Astrocyte (in vitro differentiated cells and primary cell): Measurements from ENCODE around the gene ZFYVE28. TPM values are rescaled to one million over a fixed set of nuclear protein-coding genes. Genes with fewer than 3 reads are reported as not detected.

ENCODE experiments used
- DNase-seq: peaks from one replicate; pipeline ENCODE4 v3.0.0-alpha.2; 2010; ENCODE audit warnings: low read depth
- FAIRE-seq: peaks from 2 replicates; lab custom pipeline; 2011; peaks lifted over from hg19 to GRCh38; lab: Jason Lieb, UNC
- H2AFZ ChIP-seq: 2 replicates; pipeline ENCODE4 v1.6.0; 2012; ENCODE audit warnings: low read depth, low read length, inconsistent platforms
- H3K27ac ChIP-seq: 2 replicates; pipeline ENCODE4 v1.5.1; 2011; ENCODE audit warnings: low read depth, low read length, inconsistent platforms
- H3K27me3 ChIP-seq: 2 replicates; pipeline ENCODE4 v1.6.0; 2011; ENCODE audit warnings: low read length, inconsistent platforms; ENCODE audit not compliant: insufficient read depth
- H3K36me3 ChIP-seq: 2 replicates; pipeline ENCODE4 v1.5.1; 2011; ENCODE audit warnings: low read length, inconsistent platforms; ENCODE audit not compliant: insufficient read depth
- H3K4me1 ChIP-seq: 2 replicates; pipeline ENCODE4 v1.5.1; 2011; ENCODE audit warnings: low read length, inconsistent platforms; ENCODE audit not compliant: insufficient read depth
- H3K4me2 ChIP-seq: 2 replicates; pipeline ENCODE4 v1.6.0; 2012; ENCODE audit warnings: low read length, inconsistent platforms
- H3K4me3 ChIP-seq: 2 replicates; pipeline ENCODE4 v1.5.1; 2011; ENCODE audit warnings: low read depth, mild to moderate bottlenecking, low read length, inconsistent platforms; ENCODE audit not compliant: insufficient read depth
- H3K79me2 ChIP-seq: 2 replicates; pipeline ENCODE4 v1.6.0; 2012; ENCODE audit warnings: mild to moderate bottlenecking, low read length, inconsistent platforms; ENCODE audit not compliant: insufficient read depth
- H3K9ac ChIP-seq: 2 replicates; pipeline ENCODE4 v1.6.0; 2012; ENCODE audit warnings: mild to moderate bottlenecking, low read length, inconsistent platforms
- H3K9me3 ChIP-seq: 2 replicates; pipeline ENCODE4 v1.5.1; 2012; ENCODE audit warnings: low read depth, mild to moderate bottlenecking, low read length, inconsistent platforms; ENCODE audit not compliant: insufficient read depth
- H4K20me1 ChIP-seq: 2 replicates; pipeline ENCODE4 v1.6.0; 2012; ENCODE audit warnings: low read length, inconsistent platforms; ENCODE audit not compliant: insufficient read depth
- H3K27ac Mint-ChIP-seq: one replicate; pipeline ENCODE4 v1.8.0; 2021; ENCODE audit warnings: mild to moderate bottlenecking, mixed read lengths; ENCODE audit not compliant: unreplicated experiment
- H3K27me3 Mint-ChIP-seq: one replicate; pipeline ENCODE4 v1.8.0; 2021; ENCODE audit warnings: low read depth, mixed read lengths; ENCODE audit not compliant: unreplicated experiment
- H3K36me3 Mint-ChIP-seq: one replicate; pipeline ENCODE4 v1.8.0; 2021; ENCODE audit warnings: low read depth, mixed read lengths; ENCODE audit not compliant: unreplicated experiment
- H3K4me1 Mint-ChIP-seq: one replicate; pipeline ENCODE4 v1.8.0; 2021; ENCODE audit warnings: low read depth, mixed read lengths; ENCODE audit not compliant: unreplicated experiment
- H3K4me3 Mint-ChIP-seq: one replicate; pipeline ENCODE4 v1.8.0; 2021; ENCODE audit warnings: mild to moderate bottlenecking, moderate library complexity, mixed read lengths; ENCODE audit not compliant: unreplicated experiment
- H3K9me3 Mint-ChIP-seq: one replicate; pipeline ENCODE4 v1.8.0; 2021; ENCODE audit warnings: mild to moderate bottlenecking, mixed read lengths; ENCODE audit not compliant: unreplicated experiment
- CTCF ChIP-seq: IDR thresholded peaks from 2 replicates; pipeline ENCODE4 v1.5.1; 2011; ENCODE audit warnings: low read depth, mild to moderate bottlenecking, inconsistent platforms, low read length, moderate library complexity; ENCODE audit not compliant: insufficient read depth
- EZH2 ChIP-seq: IDR thresholded peaks from 2 replicates; pipeline ENCODE4 v1.6.1; 2012; ENCODE audit warnings: mild to moderate bottlenecking, low read length, inconsistent platforms; ENCODE audit not compliant: insufficient read depth
- total RNA-seq: library from RNA; stranded (reverse); gene quantifications from 2 replicates; pipeline ENCODE4 v1.2.1, GENCODE V29; 2021

Gene ZFYVE28
- total RNA-seq, 1 donor from 2014 or later: 0.68 TPM

- peaks cover 54% of the 10 kb centered on the region for H3K27me3 Mint-ChIP-seq
- no peak for FAIRE-seq
- no peak overlapping the region for H2AFZ ChIP-seq
Measured at GRCh38 chr4:2295500-2295899, 122.9 kb downstream of the ZFYVE28 start.

GRCh38 chr4:2292646-2293108, 125.8 kb downstream of the ZFYVE28 start:
- FAIRE-seq (no peak), DNase-seq (peak; percentile 74)
- no peak for TF ChIP-seq EZH2
- H3K9ac ChIP-seq: no peak overlapping the region
- no peak overlapping the region for H3K4me2 ChIP-seq
- Mint-ChIP-seq H3K27ac (no peak overlapping the region), H3K9me3 (peaks cover 2% of the 10 kb centered on the region), H3K4me3 (no peak overlapping the region), H3K36me3 (no peaks in the 10 kb centered on the region), H3K27me3 (peaks cover 33% of the 10 kb centered on the region), H3K4me1 (no peaks in the 10 kb centered on the region)
- no peaks in the 10 kb centered on the region for H4K20me1 ChIP-seq
- no peak overlapping the region for H2AFZ ChIP-seq
- H3K79me2 ChIP-seq: no peaks in the 10 kb centered on the region
- peaks cover 3% of the 10 kb centered on the region for H3K27me3 ChIP-seq
- H3K9me3 ChIP-seq: no peaks in the 10 kb centered on the region
- no peaks in the 10 kb centered on the region for H3K4me1 ChIP-seq
- H3K36me3 ChIP-seq: no peaks in the 10 kb centered on the region
- no peak overlapping the region for H3K27ac ChIP-seq
- H3K4me3 ChIP-seq: no peak overlapping the region

More at GRCh38 chr4:2295500-2295899, 122.9 kb downstream of the ZFYVE28 start:
- H3K4me3 ChIP-seq: no peak overlapping the region
- DNase-seq: no peak
- Mint-ChIP-seq H3K9me3 (peaks cover 4% of the 10 kb centered on the region), H3K4me3 (no peak overlapping the region), H3K27ac (no peak overlapping the region), H3K36me3 (no peaks in the 10 kb centered on the region), H3K4me1 (no peaks in the 10 kb centered on the region)
- H3K9me3 ChIP-seq: no peaks in the 10 kb centered on the region
- H3K9ac ChIP-seq: no peak overlapping the region
- H3K4me2 ChIP-seq: no peak overlapping the region
- H3K4me1 ChIP-seq: no peaks in the 10 kb centered on the region
- H4K20me1 ChIP-seq: no peaks in the 10 kb centered on the region
- H3K27ac ChIP-seq: no peak overlapping the region
- TF ChIP-seq EZH2 (no peak), CTCF (no peak)
- no peaks in the 10 kb centered on the region for H3K36me3 ChIP-seq
- no peaks in the 10 kb centered on the region for H3K79me2 ChIP-seq
- peaks cover 6% of the 10 kb centered on the region for H3K27me3 ChIP-seq

- H3K4me2 ChIP-seq: no peak overlapping the region
- no peak overlapping the region for H3K27ac ChIP-seq
- Mint-ChIP-seq H3K9me3 (peaks cover 2% of the 10 kb centered on the region), H3K4me3 (no peak overlapping the region), H3K27me3 (peaks cover 33% of the 10 kb centered on the region), H3K36me3 (no peaks in the 10 kb centered on the region), H3K27ac (no peak overlapping the region), H3K4me1 (no peaks in the 10 kb centered on the region)
- FAIRE-seq (no peak), DNase-seq (no peak)
- H3K9me3 ChIP-seq: no peaks in the 10 kb centered on the region
- H3K4me1 ChIP-seq: no peaks in the 10 kb centered on the region
- H3K9ac ChIP-seq: no peak overlapping the region
- no peak overlapping the region for H2AFZ ChIP-seq
- H3K36me3 ChIP-seq: no peaks in the 10 kb centered on the region
- H4K20me1 ChIP-seq: no peaks in the 10 kb centered on the region
- H3K4me3 ChIP-seq: no peak overlapping the region
- no peaks in the 10 kb centered on the region for H3K79me2 ChIP-seq
- TF ChIP-seq EZH2 (no peak), CTCF (no peak)
- no peaks in the 10 kb centered on the region for H3K27me3 ChIP-seq
Measured at GRCh38 chr4:2291705-2292645, 126.5 kb downstream of the ZFYVE28 start.
